NCI-H146 (cell line): ENCODE data around the gene STOM.

Experiments
- DNase-seq: peaks from one replicate; lab custom pipeline; 2025; lab: John Stamatoyannopoulos, UW

Gene STOM

GRCh38 chr9:121321016-121321503 is 49.0 kb downstream of the STOM start:
- DNase-seq, result no peak

DNA sequence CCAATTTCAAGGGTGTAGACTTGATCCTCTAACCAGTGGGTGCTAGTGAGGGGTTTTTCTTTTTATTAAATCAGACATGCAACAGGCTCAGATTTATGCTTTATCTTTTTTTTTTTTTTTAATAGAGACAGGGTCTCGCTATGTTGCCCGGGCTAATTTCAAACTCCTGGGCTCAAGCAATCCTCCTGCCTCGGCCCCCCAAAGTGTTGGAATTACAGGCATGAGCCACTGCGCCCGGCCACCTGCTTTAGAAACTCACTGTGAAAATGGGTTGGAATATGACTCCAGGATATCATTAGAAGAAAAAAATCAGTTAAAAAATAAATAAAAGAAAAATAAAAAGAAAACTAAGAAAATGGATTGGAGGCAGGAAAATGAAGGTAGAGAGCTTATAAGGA is 50.7 kb downstream of the STOM start:
- DNase-seq, result no peak

GRCh38 chr9:121318631-121319382 is 51.2 kb downstream of the STOM start:
- no peak for DNase-seq

DNA sequence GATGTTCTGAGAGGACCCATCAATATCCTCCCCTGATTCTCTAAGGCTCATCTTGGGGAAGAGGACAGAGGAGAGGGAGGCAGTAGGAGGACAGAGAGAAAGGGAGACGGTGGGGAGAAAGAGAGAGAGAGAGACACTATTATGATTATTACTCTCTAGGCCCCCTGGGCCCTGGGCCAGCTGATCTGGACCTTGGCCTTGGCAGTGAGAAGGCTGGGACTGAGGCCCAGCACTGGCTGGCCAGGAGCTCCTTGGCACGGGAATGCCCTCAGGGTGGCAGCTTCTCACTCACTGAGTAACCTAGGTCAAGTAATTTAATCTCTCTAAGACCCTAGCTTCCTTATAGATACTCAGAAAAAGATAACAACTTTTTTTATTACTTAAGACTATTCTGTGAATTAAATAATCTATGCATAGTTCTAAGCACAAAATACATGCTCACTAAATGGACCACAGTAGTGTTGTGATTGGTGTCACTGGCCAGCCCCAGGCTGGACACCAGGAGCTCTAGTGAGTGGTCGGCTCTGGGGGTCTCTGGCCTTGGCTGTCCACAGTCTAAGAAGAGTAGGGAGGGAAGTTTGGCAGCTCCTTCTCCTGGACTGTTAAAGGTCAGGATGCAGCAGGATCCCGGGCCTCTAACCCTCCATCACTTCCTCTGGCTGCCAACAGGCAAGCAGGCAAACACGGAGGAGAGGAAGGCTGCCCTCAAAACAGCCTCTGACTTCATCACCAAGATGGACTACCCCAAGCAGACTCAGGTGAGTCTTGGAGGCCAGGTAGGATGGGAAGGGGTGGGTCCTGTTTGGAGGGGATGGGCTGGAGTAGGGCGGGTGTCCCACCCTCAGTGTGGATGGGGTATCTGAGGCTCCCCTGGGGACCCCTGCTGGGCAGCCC is 52.1 kb downstream of the STOM start:
- DNase-seq, result no peak

DNA sequence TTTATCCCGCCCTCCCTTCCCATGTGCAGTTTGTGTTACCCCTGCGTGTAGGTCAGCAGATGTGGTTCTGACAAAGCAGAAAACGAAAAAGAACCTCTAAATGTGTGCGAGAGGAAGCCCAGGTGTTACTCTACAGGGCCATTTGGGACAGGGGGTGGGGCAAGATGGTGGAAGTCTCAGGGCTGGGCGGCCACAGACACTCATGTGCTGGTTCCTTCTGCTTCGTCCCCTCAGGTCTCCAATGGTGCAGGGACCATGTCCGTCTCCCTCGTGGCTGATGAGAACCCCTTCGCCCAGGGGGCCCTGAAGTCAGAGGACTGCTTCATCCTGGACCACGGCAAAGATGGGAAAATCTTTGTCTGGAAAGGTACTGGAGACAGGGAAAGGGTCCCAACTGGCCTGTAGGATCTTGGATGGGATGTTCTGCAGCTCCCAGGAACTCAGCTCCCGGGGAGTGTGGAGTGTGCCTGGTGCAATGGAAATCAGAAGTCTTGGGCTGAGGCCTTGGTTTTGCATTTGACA is 53.1 kb downstream of the STOM start:
- no peak for DNase-seq

DNA sequence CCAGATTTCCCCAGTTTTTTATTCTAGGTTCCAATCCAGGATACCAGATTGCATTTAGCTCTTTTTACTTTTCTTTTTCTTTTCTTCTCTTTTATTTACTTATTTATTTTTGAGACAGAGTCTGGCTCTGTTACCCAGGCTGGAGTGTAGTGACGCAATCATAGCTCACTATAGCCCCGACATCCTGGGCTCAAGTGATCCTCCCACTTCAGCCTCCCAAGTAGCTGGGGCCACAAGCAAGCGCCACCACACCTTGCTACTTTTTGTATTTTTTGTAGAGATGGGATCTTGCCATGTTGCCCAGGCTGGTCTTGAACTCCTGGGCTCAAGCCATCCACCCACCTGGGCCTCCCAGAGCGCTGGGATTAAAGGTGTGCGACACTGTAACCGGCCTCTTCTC is 53.7 kb downstream of the STOM start:
- no peak for DNase-seq

GRCh38 chr9:121313458-121314152 is 56.4 kb downstream of the STOM start:
- no peak for DNase-seq

DNA sequence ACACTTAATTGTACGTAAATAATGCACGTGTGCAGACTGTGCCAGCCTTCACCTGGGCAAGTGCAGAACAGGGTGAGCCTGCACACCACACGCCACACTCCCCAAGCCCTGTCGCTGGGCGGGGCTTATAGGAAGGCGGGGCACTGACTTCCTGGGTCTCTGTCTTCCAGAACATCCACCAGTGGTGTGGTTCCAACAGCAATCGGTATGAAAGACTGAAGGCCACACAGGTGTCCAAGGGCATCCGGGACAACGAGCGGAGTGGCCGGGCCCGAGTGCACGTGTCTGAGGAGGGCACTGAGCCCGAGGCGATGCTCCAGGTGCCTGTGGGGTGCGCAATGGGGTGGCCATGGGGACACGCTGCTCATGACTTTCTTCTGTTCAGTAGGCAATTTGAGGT is 57.9 kb downstream of the STOM start:
- DNase-seq, result no peak

- no peak for DNase-seq
Observed at GRCh38 chr9:121310571-121310970, 59.5 kb downstream of the STOM start.

- no peak for DNase-seq
Observed at GRCh38 chr9:121309833-121310425, 60.1 kb downstream of the STOM start.

DNA sequence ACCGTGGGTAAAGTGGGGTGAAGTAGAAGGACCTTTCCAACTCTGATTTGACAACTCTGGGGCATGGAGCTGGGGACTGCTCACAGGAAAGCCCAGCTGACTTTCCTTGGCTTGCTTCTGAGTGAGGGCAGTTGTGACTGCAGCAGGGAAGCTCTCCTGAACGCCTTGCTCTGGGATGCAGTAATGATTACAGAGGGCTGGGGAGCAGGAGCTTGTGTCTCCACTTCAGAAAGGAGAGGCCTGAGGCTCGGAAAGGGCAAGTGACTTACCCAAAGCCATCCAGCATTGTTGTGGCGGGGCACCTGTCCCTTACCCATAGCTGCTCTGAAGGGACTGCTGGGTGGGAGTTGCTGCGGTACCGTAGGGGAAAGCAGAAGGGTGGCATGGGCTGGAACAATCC is 60.9 kb downstream of the STOM start:
- DNase-seq, result no peak

GRCh38 chr9:121308765-121309164 is 61.3 kb downstream of the STOM start:
- DNase-seq, result no peak

DNA sequence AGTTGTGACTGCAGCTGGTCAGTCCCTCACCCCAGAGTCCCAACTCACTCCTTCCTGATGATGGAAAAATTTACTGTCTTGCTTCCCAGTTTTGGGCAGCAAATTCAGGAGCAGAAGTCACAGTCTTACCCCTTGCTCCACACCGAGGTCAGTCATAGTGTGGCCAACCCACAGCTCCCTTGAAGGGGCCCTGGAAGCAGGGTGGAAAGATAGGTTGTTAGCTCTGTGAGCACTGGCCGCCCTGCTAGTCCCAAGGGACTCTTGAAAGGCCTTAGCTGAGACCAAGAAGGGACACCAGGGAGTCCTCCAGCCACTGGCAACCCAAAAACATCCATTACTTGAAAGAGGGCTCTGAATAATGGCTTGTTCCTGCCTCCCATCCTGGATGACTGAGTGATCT is 62.1 kb downstream of the STOM start:
- no peak for DNase-seq

DNA sequence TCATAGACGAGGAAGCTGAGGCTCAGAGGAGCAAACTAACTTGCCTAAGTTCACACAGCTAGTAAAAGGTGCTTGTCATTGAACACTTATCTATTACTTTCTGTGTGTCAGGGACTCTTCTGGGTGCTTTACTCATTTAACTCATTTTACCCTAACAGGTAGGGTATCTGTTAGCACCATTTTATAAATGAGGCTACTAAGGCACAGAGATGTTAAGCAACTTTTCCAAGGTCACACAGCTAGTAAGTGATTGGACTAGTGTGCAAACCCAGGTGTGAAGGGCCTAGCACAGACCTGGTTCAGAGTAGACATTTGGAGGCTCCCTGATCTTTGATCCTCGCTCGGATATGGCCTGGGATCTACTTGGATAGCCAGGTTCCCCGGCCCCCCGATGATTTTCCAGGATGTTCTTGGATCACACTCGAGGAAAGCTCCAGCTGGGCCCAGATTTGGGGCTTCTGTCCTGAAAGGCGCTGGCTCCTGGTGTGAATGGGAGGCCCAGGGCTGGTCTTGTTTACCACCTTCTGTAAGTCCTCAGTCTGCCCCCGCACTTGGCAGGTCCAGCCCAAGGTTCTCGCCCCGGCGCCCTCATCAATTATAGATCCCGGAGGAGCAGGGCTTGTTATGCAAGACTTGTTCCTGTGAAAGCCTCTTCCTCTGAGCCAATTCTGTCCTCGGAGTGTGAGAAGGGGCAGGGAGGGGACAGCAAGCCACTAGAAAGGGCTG is 64.6 kb downstream of the STOM start:
- no peak for DNase-seq

DNA sequence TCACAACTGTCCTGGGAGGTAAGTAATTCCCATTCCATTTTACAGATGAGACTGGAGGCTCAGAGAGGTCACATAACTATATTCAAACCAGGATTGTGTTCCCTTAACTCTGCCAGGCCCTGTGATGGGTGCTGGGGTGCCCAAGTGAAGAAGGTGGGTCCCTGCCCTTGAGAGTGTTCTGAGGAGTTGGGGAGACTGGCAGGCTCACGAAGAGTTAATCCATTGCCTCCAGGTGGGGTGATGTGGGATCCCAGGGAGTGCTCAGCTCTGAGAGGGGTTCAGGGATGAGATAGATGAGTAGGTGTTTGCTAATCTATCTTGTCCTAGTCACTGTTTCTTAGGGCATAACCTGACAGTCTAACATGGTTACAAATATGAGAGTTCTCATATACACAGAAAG is 65.3 kb downstream of the STOM start:
- no peak for DNase-seq

GRCh38 chr9:121303456-121304451 is 66.3 kb downstream of the STOM start:
- no peak for DNase-seq

GRCh38 chr9:121302786-121303185 is 67.3 kb downstream of the STOM start:
- DNase-seq, result no peak

- DNase-seq, result no peak
Observed at GRCh38 chr9:121302341-121302740, 67.7 kb downstream of the STOM start.

DNA sequence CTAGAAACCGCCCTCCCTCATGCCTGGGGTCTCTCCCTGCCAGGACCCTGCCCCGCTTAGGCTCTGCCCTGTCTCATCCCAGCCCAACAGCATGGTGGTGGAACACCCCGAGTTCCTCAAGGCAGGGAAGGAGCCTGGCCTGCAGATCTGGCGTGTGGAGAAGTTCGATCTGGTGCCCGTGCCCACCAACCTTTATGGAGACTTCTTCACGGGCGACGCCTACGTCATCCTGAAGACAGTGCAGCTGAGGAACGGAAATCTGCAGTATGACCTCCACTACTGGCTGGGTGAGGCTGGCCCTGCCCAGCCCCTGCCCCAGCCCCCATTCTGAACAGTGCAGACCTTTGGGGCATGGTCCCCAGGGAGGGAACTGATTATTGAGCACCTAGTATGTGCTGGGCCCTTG is 68.2 kb downstream of the STOM start:
- no peak for DNase-seq
